ENCODE results near the gene SMPX.

SMPX gene

DNA sequence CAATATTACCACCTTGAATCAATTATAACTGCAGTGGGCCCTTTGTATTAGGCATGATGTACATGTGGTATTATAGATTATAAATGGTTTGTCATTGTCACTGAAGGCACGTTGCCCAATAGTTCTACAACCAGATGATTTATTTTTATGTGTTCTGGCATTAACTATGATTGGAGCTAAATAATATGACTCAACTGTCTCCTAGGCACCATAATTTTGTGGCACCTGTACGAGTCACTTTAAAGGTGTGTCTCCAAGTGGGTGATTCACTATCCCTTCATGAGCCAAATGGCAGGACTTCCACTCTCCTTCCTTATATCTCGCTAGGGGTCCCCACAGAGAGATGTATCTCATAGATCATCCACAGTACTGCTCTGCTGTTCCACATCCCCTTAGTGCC is 6.1 kb upstream of the SMPX start:
- H3K4me3 ChIP-seq (ENCODE audit: low read depth, low read length), result no peak overlapping the region
- DNase-seq (ENCODE audit: low read depth), result no peak
- TF ChIP-seq, protein P1, sequence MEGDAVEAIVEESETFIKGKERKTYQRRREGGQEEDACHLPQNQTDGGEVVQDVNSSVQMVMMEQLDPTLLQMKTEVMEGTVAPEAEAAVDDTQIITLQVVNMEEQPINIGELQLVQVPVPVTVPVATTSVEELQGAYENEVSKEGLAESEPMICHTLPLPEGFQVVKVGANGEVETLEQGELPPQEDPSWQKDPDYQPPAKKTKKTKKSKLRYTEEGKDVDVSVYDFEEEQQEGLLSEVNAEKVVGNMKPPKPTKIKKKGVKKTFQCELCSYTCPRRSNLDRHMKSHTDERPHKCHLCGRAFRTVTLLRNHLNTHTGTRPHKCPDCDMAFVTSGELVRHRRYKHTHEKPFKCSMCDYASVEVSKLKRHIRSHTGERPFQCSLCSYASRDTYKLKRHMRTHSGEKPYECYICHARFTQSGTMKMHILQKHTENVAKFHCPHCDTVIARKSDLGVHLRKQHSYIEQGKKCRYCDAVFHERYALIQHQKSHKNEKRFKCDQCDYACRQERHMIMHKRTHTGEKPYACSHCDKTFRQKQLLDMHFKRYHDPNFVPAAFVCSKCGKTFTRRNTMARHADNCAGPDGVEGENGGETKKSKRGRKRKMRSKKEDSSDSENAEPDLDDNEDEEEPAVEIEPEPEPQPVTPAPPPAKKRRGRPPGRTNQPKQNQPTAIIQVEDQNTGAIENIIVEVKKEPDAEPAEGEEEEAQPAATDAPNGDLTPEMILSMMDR (IDR thresholded peaks at IDR 0.05; ENCODE audit: low read depth, low read length, missing control alignments), result no peak

DNA sequence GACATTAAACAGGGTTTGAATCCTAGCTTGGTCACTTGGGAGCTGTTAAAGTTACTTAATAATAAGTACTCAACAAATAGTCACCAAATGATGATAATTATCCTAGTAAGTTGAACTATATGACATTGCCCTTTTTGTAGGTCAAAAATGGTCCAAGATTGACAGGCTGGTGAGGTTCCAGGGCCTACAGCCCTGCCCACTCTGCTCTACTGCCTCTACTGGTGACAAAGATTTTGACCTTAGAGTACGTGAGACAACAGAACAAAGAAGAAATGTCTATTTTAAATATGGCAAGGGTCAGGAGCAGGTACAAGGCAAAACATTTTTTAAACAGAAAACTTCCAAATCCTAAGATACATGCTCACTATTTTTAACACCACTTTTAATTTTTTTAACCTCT is 572 bp upstream of the SMPX start:
- H3K4me3 ChIP-seq (ENCODE audit: low read depth, low read length), result no peak overlapping the region
- TF ChIP-seq, protein P1 (IDR thresholded peaks at IDR 0.05; ENCODE audit: low read depth, low read length, missing control alignments), result no peak
- DNase-seq (ENCODE audit: low read depth), result no peak

DNA sequence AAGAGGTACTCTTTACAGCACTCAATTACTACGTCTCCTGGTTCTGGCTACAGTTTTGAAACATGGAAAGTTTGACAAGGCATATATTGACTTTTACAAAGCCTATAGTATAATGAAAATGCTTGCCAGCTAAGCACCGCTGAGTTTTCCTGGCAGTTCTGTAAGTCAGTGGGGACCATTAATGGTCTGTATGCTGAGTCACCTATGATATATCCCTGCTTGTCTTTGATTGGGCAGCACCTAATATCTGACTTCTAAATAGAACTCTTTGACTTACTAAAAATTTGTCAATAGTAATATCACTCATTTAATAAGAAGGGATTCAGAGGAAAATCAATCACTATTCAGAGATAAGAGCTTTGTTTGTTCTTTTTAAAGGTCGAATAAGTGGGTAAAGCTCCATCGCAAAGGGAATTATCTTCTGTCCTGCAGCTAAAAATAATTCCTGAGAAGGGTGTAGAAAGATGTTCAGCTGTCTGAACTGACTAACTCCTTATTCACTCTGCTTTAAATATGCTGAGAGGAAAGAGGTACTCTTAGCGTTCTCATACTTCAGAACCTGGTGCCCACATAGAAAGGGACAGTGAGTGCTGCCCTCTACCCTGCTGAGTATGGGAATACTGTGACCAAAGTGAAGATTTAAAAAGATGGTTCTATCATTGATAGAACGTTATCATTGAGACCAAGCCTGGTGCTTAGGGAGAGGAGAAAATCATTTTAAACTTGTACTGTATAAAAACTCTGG is 959 bp downstream of the SMPX start:
- TF ChIP-seq, protein P1 (IDR thresholded peaks at IDR 0.05; ENCODE audit: low read depth, low read length, missing control alignments), result no peak
- no peak for DNase-seq (ENCODE audit: low read depth)
- no peak overlapping the region for H3K4me3 ChIP-seq (ENCODE audit: low read depth, low read length)

DNA sequence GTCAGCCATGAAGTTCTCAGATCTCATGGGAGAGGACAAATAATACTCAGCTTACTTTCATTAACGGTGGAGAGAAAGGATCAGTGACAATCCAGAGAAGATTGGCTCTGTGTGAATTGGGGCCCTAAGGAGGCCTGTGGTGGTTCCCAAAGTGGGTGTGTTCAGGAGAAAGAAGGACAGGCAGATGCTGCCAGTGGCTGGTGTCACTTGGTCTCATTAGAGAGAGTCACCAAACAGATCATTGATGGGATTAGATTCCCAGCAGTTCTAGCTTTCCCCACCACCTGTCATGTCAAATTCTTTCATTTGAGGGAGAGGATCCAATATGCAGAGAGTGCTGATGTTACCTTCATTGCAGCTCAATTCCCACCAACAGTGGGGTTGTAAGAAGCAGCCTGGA is 8.0 kb downstream of the SMPX start:
- TF ChIP-seq, protein P1 (IDR thresholded peaks at IDR 0.05; ENCODE audit: low read depth, low read length, missing control alignments), result no peak

DNA sequence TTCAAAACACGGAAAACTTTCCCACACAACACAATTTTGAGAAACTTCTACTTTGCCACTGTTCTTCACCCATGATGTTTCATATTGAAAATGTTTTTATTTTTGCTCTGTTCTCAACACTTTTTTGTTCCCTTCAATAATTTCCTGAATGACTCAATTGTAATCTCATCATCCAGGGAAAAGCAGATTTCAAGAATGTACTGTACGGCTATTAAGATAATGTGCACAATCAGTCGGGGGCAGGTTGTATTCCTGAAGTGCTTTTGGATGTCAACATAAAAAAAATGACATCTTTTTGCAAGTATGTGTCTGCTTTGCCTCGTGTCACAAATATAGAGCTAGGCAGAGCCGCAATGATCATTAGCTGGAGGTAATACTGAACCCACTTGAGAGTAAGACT is 9.7 kb downstream of the SMPX start:
- TF ChIP-seq, protein P1 (IDR thresholded peaks at IDR 0.05; ENCODE audit: low read depth, low read length, missing control alignments), result no peak
- H3K4me3 ChIP-seq (ENCODE audit: low read depth, low read length), result no peak overlapping the region
- DNase-seq (ENCODE audit: low read depth), result no peak

More for the DNA sequence above, 8.0 kb downstream of the SMPX start:
- no peak for DNase-seq (ENCODE audit: low read depth)
- H3K4me3 ChIP-seq (ENCODE audit: low read depth, low read length), result no peak overlapping the region

DNA sequence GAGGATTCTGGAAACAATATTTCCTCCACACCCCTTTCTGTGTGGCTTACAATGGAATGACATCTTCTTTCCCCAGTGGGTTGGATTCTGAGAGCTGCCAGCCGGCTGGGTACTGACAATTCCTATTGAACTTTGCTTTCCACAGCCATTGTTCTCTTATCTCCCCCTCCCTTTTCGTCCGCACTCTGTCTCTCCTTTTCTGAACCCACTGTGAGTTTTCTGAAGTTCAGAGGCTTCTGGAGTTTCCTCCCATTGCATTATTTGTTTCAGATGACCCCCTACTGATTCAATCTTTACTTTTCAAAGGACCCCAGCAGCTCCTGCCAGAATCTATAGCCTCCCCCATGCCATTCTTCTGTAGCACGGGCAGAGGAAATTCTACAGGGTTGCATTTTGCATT is 10.4 kb downstream of the SMPX start:
- TF ChIP-seq, protein P1 (IDR thresholded peaks at IDR 0.05; ENCODE audit: low read depth, low read length, missing control alignments), result no peak
- no peak overlapping the region for H3K4me3 ChIP-seq (ENCODE audit: low read depth, low read length)
- DNase-seq (ENCODE audit: low read depth), result no peak

DNA sequence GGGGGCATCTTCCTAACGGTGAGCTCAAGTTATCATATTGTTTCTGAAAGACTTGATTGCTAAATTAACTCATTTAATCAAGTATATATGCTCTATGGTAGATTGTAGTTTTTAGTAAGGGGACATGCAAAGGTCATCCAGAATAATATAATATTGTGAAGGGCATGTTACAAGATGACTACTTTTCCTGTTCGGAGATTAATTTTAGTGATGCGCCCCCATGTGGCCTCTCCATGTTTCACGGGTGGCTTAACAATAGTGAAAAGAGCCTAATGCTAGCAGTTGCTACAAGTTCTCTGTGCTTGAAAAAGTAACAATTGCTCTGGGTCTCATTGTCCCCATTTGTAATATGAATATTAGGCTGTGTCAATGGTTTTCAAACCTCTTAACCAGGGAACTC is 12.2 kb downstream of the SMPX start:
- TF ChIP-seq, protein P1 (IDR thresholded peaks at IDR 0.05; ENCODE audit: low read depth, low read length, missing control alignments), result peak; percentile 56
- no peak overlapping the region for H3K4me3 ChIP-seq (ENCODE audit: low read depth, low read length)
- no peak for DNase-seq (ENCODE audit: low read depth)

All from GM12864 (cell line).